Sigmoid colon (tissue), 4 donors: Measurements from ENCODE around the gene TTC39B.

Experiments
- CTCF ChIP-seq, 4 experiments: fragments of 450-650 bp in 3 of 4; fragments of 200-600 bp in 1 of 4; IDR thresholded peaks; one replicate each; pipeline ENCODE4 v1.5.1; 2016 to 2019; ENCODE audit warnings: antibody characterized with exemption in 4 of 4, mild to moderate bottlenecking in 3 of 4, moderate library complexity in 2 of 4
- POLR2AphosphoS5 ChIP-seq, 4 donors: sonication (generic); formaldehyde crosslinking; IDR thresholded peaks; one replicate each; pipeline ENCODE4 v1.6.1; 2017; ENCODE audit warnings: antibody characterized with exemption in 4 of 4

- TF ChIP-seq CTCF (IDR thresholded peaks at IDR 0.05) (no peak), POLR2AphosphoS5 (IDR thresholded peaks at IDR 0.05) (no peak)
Measured at GRCh38 chr9:15353892-15354291, 46.9 kb upstream of the TTC39B start.
